ENCODE results near the gene SCAF8. TPM values are rescaled to one million over a fixed set of nuclear protein-coding genes. Genes with fewer than 3 reads are reported as not detected.

SCAF8 gene
- total and polyA plus RNA-seq, 2 experiments from 2014 or later = 10.3 to 22.3 TPM

DNA sequence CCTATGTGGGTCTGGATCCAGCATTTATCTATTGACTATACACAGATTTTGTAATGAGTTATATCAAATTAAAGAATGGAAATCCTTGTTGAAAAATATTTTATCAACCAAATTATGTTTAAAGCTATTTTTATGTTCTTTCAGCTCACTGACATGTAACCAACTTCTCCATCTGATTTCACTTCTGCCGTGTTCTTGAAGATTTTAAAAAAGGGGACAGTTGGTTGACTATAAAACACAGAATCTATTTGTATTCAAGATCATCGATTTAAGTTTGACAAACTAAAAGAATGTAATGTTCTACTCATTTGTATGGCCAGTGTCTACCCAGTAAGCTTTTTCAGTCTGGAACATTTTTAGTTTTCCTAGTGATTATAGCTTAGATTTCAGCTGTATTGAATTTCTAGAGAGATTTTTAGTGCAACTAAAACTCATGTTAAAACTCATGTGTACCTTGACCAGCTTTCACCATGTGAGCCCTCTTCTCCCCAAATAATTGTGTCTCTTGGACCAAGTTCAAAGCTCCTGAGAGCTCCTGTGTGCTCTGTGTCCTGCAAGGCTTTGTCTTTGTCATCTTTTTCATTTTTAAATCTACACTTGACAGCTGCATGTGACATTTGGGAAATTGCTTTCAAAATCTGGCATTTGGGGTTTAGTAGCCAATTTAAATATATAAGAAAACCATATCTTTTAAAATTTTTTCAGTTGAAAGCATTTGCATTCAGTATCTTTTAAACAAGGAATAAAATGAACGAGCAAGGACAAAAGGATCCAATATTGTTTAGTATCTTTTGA is 143.5 kb downstream of the SCAF8 start:
- TF ChIP-seq EZH2phosphoT487 (IDR thresholded peaks at IDR 0.05; ENCODE audit: insufficient read depth, low read depth) = no peak
- no peak for TF ChIP-seq EZH2 (IDR thresholded peaks at IDR 0.05; ENCODE audit: insufficient read depth, poor library complexity, severe bottlenecking)
- Histone ChIP-seq H3K4me1 (ENCODE audit: insufficient read depth) (peaks cover 11% of the 10 kb centered on the region), H3K9me2 (ENCODE audit: insufficient read depth) (no peaks in the 10 kb centered on the region), H3K27ac (no peak overlapping the region), H3K27me3 (replicated peaks; ENCODE audit: insufficient read depth) (no peaks in the 10 kb centered on the region), H3K4me2 (ENCODE audit: unreplicated experiment) (no peak overlapping the region), H3K79me2 (ENCODE audit: insufficient read depth) (peaks cover 10% of the 10 kb centered on the region; the same call in 1 of the 2 replicates), H3F3A (ENCODE audit: insufficient read depth) (no peaks in the 10 kb centered on the region), H3K9ac (no peak overlapping the region), H3K36me3 (ENCODE audit: low read depth) (no peaks in the 10 kb centered on the region), H3K4me3 (no peak overlapping the region), H3K9me3 (ENCODE audit: low read depth) (no peaks in the 10 kb centered on the region), H4K20me1 (ENCODE audit: insufficient read depth) (peaks cover 3% of the 10 kb centered on the region; the same call in 1 of the 2 replicates), H2AFZ (no peak overlapping the region)
- 71 to 73% methylated on average over 3 of the region's 3 CpGs for WGBS, 2 experiments (ENCODE audit: low coverage in 1 of 2, low lambda C conversion rate in 2 of 2, missing lambda C conversion rate in 2 of 2)
- DNase-seq = no peak
- in situ Hi-C loops (cut with MboI) = no loop called here

DNA sequence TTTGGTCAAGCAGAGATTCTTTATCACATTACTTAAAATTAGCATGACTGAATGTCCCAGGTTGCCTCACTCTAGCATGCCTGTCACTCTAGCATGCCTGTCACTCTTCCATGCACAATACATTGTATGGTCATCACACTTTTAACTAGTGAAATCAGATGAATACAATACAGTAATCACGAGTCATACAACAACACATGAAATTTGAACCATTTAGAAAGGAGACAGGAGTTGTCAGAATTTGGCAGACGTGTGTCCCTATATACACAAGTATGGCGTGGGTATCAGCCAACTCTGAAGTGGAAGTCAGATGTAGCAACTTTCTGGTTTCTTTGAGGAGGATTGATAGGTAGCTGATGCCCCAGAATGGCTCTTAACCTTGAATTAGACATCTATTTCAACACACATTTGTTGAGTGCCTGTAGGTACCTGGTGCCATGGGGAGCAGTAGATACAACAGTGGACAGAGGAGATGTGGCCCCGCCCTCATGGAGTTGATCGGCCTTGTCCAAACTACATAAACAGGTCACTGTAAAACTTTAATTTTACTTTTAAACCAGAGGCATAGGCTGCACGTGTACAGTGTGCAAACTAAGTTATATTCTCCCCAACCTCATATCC is 145.8 kb downstream of the SCAF8 start:
- WGBS, 2 experiments (ENCODE audit: low coverage in 1 of 2, low lambda C conversion rate in 2 of 2, missing lambda C conversion rate in 2 of 2) = 86 to 90% methylated on average over 6 of the region's 6 CpGs
- Histone ChIP-seq H3K36me3 (ENCODE audit: low read depth) (no peaks in the 10 kb centered on the region), H3K27ac (no peak overlapping the region), H4K20me1 (ENCODE audit: insufficient read depth) (peaks cover 3% of the 10 kb centered on the region; the same call in 1 of the 2 replicates), H3K27me3 (replicated peaks; ENCODE audit: insufficient read depth) (no peaks in the 10 kb centered on the region), H3K4me2 (ENCODE audit: unreplicated experiment) (no peak overlapping the region), H3K9me2 (ENCODE audit: insufficient read depth) (no peaks in the 10 kb centered on the region), H2AFZ (no peak overlapping the region), H3K4me3 (no peak overlapping the region), H3K4me1 (ENCODE audit: insufficient read depth) (peaks cover 11% of the 10 kb centered on the region), H3K9me3 (ENCODE audit: low read depth) (no peaks in the 10 kb centered on the region), H3F3A (ENCODE audit: insufficient read depth) (no peaks in the 10 kb centered on the region), H3K79me2 (ENCODE audit: insufficient read depth) (peaks cover 10% of the 10 kb centered on the region; the same call in 1 of the 2 replicates), H3K9ac (no peak overlapping the region)
- peak; percentile 9 for DNase-seq
- TF ChIP-seq EZH2 (IDR thresholded peaks at IDR 0.05; ENCODE audit: insufficient read depth, poor library complexity, severe bottlenecking) = no peak
- TF ChIP-seq EZH2phosphoT487 (IDR thresholded peaks at IDR 0.05; ENCODE audit: insufficient read depth, low read depth) = no peak
- in situ Hi-C loops (cut with MboI) = no loop called here

DNA sequence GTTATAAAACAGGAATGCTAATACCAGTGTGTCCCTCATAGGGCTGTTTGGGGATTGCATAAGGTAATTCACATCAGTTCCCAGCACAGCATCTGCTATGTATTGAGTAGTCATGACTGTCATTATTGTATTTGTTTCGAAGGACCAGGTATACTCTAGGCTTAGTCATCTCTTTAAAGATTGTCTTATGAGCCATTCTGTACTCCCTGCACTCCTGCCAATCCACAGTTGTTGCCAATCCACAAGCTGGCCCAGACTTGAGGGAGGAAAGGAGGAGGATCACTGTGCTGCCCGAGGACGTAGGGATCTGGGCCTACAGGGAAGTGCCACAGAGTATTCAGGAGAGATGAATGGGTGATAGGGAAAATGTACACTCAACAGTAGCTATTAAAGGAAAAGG is 148.9 kb downstream of the SCAF8 start:
- TF ChIP-seq EZH2 (IDR thresholded peaks at IDR 0.05; ENCODE audit: insufficient read depth, poor library complexity, severe bottlenecking) (no peak), EZH2phosphoT487 (IDR thresholded peaks at IDR 0.05; ENCODE audit: insufficient read depth, low read depth) (no peak)
- in situ Hi-C loops (cut with MboI) = no loop called here
- peak; percentile 18 for DNase-seq

More for the DNA sequence above, 148.9 kb downstream of the SCAF8 start:
- H3K27me3 ChIP-seq (replicated peaks; ENCODE audit: insufficient read depth) = no peaks in the 10 kb centered on the region
- no peaks in the 10 kb centered on the region for H3F3A ChIP-seq (ENCODE audit: insufficient read depth)
- H3K27ac ChIP-seq = no peak overlapping the region
- WGBS, 2 experiments (ENCODE audit: low coverage in 1 of 2, low lambda C conversion rate in 2 of 2, missing lambda C conversion rate in 2 of 2) = 50 to 62% methylated on average over 3 of the region's 3 CpGs
- no peak overlapping the region for H3K4me3 ChIP-seq
- H3K4me1 ChIP-seq (ENCODE audit: insufficient read depth) = no peaks in the 10 kb centered on the region
- H3K79me2 ChIP-seq (ENCODE audit: insufficient read depth) = 0 out of 2 replicates have a peak, but pooled peaks cover 1% of the 10 kb centered on the region
- H3K9ac ChIP-seq = no peak overlapping the region
- H3K36me3 ChIP-seq (ENCODE audit: low read depth) = no peaks in the 10 kb centered on the region
- no peak overlapping the region for H2AFZ ChIP-seq
- H3K4me2 ChIP-seq (ENCODE audit: unreplicated experiment) = no peak overlapping the region
- H3K9me3 ChIP-seq (ENCODE audit: low read depth) = no peaks in the 10 kb centered on the region
- H3K9me2 ChIP-seq (ENCODE audit: insufficient read depth) = no peaks in the 10 kb centered on the region
- no peaks in the 10 kb centered on the region; the same call in 1 of the 2 replicates for H4K20me1 ChIP-seq (ENCODE audit: insufficient read depth)

MicroRNAs within 50 kb of the gene (microRNA counts, 767-probe panel; counts per million panel counts)
- microRNA hsa-miR-1273c = 447 counts per million, percentile 86 among the panel's probes with 10 or more counts

Small RNAs within 50 kb of the gene (microRNA-seq; reads per million reads assigned to microRNA genes)
- gene MIR1273C (ENCODE audit: borderline number of aligned reads) = not detected

Small RNAs within 50 kb of the gene (small RNA-seq; reads per million reads assigned to genes)
- gene MIR1273C (ENCODE audit: low read depth, low replicate concordance) (not detected), gene RNU6-824P (ENCODE audit: low read depth, low replicate concordance) (not detected)

Other genes starting within 250 kb of the SCAF8 start
- gene CNKSR3, start 222.7 kb upstream of the SCAF8 start, total RNA-seq (2014; rRNA removed; shearing (Covaris generic)) = 1.7 and 2.4 TPM in 2 replicates
- 1.9 TPM in 2 replicates for gene CNKSR3, start 222.7 kb upstream of the SCAF8 start, polyA plus RNA-seq (2016; fragmentation: Nextera tagmentation; extraction: Ambion mirVana)